Thoracic aorta (tissue), 2 donors: ENCODE data around the gene TNFRSF8. TPM values are rescaled to one million over a fixed set of nuclear protein-coding genes. Genes with fewer than 3 reads are reported as not detected.

Source experiments
- ATAC-seq: fragments of 150-250 bp; one replicate; pipeline ENCODE4 v1.8.0; 2017; ENCODE audit warnings: low read depth; ENCODE audit not compliant: insufficient number of reproducible peaks, low FRiP score
- DNase-seq: peaks from one replicate; pipeline ENCODE4 v3.0.0-alpha.2; 2020; ENCODE audit warnings: low spot score
- H3K27ac ChIP-seq, 2 donors: fragments of 200-600 bp; sonication (generic); 1 replicate in 1 of 2; 2 replicates in 1 of 2; pipeline ENCODE4 v1.5.1; 2016; ENCODE audit warnings: mild to moderate bottlenecking in 2 of 2, moderate library complexity in 2 of 2
- H3K27me3 ChIP-seq: fragments of 200-600 bp; sonication (generic); replicated peaks from 2 replicates; pipeline ENCODE4 v1.6.0; 2016; ENCODE audit warnings: mild to moderate bottlenecking; ENCODE audit not compliant: insufficient read depth
- H3K36me3 ChIP-seq: fragments of 200-600 bp; sonication (generic); one replicate; pipeline ENCODE4 v1.5.1; 2016
- H3K4me1 ChIP-seq, 2 donors: fragments of 200-600 bp; sonication (generic); 1 replicate in 1 of 2; 2 replicates in 1 of 2; pipeline versions ENCODE4 v1.5.1 to v1.6.0; 2016; ENCODE audit warnings: low read depth in 2 of 2, mild to moderate bottlenecking in 1 of 2; ENCODE audit not compliant: control insufficient read depth in 1 of 2
- H3K4me3 ChIP-seq: fragments of 200-600 bp; sonication (generic); 2 replicates; pipeline ENCODE4 v1.5.1; 2016; ENCODE audit warnings: mild to moderate bottlenecking
- H3K9me3 ChIP-seq: fragments of 200-600 bp; sonication (generic); 2 replicates; pipeline ENCODE4 v1.5.1; 2016
- CTCF ChIP-seq: fragments of 200-600 bp; sonication (generic); IDR thresholded peaks from one replicate; pipeline ENCODE4 v1.5.1; 2019; ENCODE audit warnings: antibody characterized with exemption
- total RNA-seq, 2 donors: library from RNA; depleted of rRNA; stranded (reverse); fragments of >200 nt; gene quantifications; one replicate each; pipeline versions ENCODE4 v1.1.0 to v1.2.3, GENCODE V29; 2016

TNFRSF8 gene
- total RNA-seq, 2 donors from 2014 or later = 0.49 to 0.54 TPM

GRCh38 chr1:12107718-12108117 is 44.6 kb downstream of the TNFRSF8 start:
- H3K27me3 ChIP-seq = no peaks in the 10 kb centered on the region
- peaks cover 0 to 4% of the 10 kb centered on the region in 2 donors for H3K4me1 ChIP-seq
- ATAC-seq = no peak

GRCh38 chr1:12109901-12110300 is 46.8 kb downstream of the TNFRSF8 start:
- no peaks in the 10 kb centered on the region for H3K36me3 ChIP-seq
- no peak overlapping the region for H3K4me3 ChIP-seq
- no peak for DNase-seq
- no peaks in the 10 kb centered on the region for H3K9me3 ChIP-seq
- H3K27me3 ChIP-seq = no peaks in the 10 kb centered on the region
- no peak overlapping the region for H3K27ac ChIP-seq
- no peak for ATAC-seq
- peaks cover 0 to 10% of the 10 kb centered on the region in 2 donors for H3K4me1 ChIP-seq
- no peak for TF ChIP-seq CTCF

More at GRCh38 chr1:12107718-12108117, 44.6 kb downstream of the TNFRSF8 start:
- Histone ChIP-seq H3K9me3 (no peaks in the 10 kb centered on the region), H3K27ac (no peak overlapping the region), H3K36me3 (no peaks in the 10 kb centered on the region), H3K4me3 (no peak overlapping the region)
- no peak for DNase-seq
- TF ChIP-seq CTCF = no peak

- Histone ChIP-seq H3K4me1 (peaks cover 0 to 10% of the 10 kb centered on the region in 2 donors), H3K9me3 (no peaks in the 10 kb centered on the region), H3K4me3 (no peak overlapping the region), H3K36me3 (no peaks in the 10 kb centered on the region), H3K27ac (no peak overlapping the region), H3K27me3 (no peaks in the 10 kb centered on the region)
- no peak for TF ChIP-seq CTCF
- no peak for DNase-seq
- no peak for ATAC-seq
Observed at GRCh38 chr1:12111741-12112140, 48.6 kb downstream of the TNFRSF8 start.

GRCh38 chr1:12112711-12113161 is 49.6 kb downstream of the TNFRSF8 start:
- TF ChIP-seq CTCF = no peak
- Histone ChIP-seq H3K9me3 (no peaks in the 10 kb centered on the region), H3K4me3 (no peak overlapping the region), H3K27ac (no peak overlapping the region), H3K4me1 (peaks cover 0 to 10% of the 10 kb centered on the region in 2 donors), H3K27me3 (no peaks in the 10 kb centered on the region), H3K36me3 (no peaks in the 10 kb centered on the region)
- no peak for DNase-seq
- no peak for ATAC-seq

GRCh38 chr1:12113433-12114339 is 50.6 kb downstream of the TNFRSF8 start:
- TF ChIP-seq CTCF = no peak
- DNase-seq (no peak), ATAC-seq (no peak)
- Histone ChIP-seq H3K27me3 (no peaks in the 10 kb centered on the region), H3K27ac (no peak overlapping the region), H3K4me3 (no peak overlapping the region), H3K4me1 (peaks cover 0 to 10% of the 10 kb centered on the region in 2 donors), H3K36me3 (no peaks in the 10 kb centered on the region), H3K9me3 (no peaks in the 10 kb centered on the region)
